GM18511 (cell line): ENCODE measurements around the gene MAPK1.
"Not testable (repeated sequence)": the region's sequence is repeated elsewhere in the genome, so short reads cannot be mapped to it uniquely, and the experiment has no call there.

ENCODE experiments used
- ATAC-seq: cut with Tn5 transposase; IDR thresholded peaks from one replicate; pipeline ENCODE4 v1.9.1; 2021; ENCODE audit warnings: mild to moderate bottlenecking, moderate library complexity; ENCODE audit not compliant: unreplicated experiment

The MAPK1 gene

DNA sequence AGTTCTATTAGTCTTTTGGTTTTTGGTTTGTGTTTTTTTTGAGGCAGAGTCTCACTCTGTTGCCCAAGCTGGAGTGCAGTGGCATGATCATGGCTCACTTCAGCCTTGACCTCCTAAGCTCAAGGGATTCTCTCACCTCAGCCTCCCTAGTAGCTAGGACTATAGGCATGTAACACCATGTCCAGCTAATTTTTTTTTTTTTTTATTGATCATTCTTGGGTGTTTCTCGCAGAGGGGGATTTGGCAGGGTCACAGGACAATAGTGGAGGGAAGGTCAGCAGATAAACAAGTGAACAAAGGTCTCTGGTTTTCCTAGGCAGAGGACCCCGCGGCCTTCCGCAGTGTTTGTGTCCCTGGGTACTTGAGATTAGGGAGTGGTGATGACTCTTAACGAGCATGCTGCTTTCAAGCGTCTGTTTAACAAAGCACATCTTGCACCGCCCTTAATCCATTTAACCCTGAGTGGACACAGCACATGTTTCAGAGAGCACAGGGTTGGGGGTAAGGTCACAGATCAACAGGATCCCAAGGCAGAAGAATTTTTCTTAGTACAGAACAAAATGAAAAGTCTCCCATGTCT is 15.4 kb upstream of the MAPK1 start:
- ATAC-seq = not testable (repeated sequence)

DNA sequence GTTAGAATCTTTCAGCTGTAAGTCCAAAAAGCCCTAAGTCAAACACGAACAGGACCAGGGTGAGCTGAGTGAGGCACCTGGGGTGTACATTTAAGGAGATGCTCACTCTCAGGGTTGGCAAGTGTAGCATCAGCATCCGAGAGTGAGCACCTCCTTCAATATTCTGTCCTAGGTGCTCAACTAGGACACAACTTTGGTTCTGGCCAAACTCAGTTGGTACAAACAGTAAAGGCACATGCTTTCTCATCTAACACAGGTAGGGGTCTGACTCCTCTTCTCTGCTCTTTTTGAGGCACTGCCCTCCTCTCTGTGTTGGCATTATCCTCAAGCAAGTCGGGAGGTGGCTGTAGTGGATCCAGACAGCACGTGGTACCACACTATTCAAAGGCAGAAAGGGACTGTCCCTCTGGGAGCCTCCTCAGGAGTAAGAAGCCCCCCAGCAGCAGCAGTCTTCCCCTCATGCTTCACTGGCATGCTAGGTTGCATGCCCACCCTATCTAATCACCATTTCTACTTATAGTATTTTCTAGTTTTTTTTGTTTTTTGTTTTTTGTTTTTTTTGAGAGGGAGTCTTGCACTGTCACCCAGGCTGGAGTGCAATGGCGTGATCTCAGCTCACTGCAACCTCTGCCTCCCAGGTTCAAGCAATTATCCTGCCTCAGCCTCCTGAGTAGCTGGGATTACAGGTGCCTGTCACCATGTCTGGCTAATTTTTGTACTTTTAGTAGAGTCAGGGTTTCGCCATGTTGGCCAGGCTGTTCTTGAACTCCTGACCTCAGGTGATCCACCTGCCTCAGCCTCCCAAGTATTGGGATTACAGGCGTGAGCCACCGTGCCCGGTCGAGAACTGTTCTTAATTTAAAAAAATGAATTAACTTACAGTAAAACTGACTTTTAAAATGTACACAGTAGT is 14.7 kb upstream of the MAPK1 start:
- no peak for ATAC-seq

DNA sequence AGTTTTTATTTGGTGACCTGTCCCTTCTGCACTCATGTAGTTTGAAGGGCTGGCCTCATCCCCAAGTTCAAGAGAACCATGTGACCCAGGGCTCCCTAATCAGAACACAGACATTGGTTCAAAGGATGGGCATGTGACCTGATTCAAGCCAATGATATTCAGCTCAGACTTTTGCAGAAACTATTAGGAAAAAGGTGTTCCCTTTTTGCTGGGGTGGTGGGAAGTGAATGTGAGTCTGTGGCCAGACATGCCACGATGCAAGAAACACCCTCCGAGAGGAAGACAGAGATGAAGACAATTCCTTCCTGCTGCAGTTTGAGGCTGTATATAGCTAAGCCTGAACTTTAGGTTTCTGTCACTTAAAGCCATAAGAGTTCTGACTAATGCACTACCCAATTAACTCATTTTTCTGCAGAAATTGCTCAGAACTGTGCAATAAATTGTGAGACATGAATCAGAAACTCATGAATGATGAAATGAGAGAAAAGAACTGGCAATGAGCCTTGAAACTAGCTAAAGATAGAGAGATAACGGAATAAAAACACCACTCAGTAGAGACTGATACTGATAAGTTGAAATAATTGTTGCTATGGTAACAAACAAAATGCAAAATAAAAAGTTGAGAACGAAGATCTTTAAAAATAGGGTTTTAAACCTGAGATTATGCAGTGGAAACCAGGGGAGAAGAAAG is 9.2 kb upstream of the MAPK1 start:
- ATAC-seq = no peak

DNA sequence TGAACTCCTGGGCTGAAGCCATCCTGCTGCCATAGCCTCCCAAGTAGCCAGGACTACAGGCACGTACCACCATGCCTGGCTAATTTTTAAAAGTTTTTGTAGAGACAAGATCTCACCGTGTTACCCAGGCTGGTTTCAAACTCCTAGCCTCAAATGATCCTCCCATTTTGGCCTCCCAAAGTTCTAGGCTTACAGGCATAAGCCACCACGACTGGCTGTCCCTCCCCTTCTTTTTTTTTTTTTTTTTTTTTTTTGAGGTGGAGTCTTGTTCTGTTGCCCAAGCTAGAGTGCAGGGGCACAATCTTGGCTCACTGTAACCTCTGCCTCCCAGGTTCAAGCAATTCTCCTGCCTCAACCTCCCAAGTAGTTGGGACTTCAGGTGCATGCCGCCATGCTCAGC is 7.5 kb upstream of the MAPK1 start:
- not testable (repeated sequence) for ATAC-seq

DNA sequence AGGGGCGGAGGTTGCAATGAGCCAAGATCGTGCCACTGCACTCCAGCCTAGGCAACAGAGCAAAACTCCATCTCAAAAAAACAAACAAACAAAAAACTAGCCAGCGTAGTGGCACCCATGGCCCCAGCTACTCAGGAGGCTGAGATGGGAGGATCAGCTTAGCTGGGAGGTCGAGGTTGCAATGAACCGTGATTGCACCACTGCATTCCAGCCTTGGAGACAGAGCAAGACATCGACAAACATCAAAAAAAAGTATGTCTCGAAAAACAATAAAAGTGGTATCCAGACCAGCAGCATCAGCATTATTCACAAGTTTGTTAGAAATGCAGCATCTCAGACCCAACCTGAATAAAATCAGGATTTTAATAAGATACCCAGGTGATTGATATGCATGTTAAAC is 6.2 kb upstream of the MAPK1 start:
- no peak for ATAC-seq

DNA sequence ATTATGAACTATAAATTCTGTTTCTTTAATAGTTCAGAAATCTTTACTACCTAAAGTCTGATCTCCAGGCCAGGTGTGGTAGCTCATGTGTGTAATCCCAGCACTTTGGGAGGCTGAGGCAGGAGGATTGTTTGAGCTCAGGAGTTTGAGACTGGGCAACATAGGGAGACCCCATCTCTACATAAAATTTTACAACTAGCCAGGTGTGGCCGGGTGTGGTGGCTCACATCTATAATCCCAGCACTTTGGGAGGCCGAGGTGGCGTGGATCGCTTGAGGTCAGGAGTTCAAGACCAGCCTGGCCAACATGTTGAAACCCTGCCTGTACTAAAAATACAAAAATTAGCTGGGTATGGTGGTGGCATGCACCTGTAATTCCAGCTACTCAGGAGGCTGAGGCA is 5.3 kb upstream of the MAPK1 start:
- not testable (repeated sequence) for ATAC-seq

DNA sequence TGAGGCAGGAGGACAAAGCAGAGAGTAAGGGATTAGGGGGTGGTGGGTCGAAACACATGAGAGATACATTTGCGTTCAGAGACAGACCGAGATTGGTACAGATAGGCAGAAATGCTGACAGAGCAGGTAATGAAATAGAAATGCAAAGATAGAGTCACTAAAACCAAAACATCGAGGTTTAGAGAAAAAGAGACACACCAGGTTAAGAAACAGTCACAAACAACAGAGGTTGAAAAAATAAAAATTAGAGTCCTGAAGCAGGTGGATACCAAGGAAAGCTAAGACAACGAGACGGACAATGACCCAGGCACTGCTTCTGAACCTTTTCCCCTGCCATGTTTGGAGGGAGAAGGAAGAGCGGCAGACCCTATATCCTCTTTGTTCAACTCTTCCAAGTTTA is 1.2 kb upstream of the MAPK1 start:
- no peak for ATAC-seq

DNA sequence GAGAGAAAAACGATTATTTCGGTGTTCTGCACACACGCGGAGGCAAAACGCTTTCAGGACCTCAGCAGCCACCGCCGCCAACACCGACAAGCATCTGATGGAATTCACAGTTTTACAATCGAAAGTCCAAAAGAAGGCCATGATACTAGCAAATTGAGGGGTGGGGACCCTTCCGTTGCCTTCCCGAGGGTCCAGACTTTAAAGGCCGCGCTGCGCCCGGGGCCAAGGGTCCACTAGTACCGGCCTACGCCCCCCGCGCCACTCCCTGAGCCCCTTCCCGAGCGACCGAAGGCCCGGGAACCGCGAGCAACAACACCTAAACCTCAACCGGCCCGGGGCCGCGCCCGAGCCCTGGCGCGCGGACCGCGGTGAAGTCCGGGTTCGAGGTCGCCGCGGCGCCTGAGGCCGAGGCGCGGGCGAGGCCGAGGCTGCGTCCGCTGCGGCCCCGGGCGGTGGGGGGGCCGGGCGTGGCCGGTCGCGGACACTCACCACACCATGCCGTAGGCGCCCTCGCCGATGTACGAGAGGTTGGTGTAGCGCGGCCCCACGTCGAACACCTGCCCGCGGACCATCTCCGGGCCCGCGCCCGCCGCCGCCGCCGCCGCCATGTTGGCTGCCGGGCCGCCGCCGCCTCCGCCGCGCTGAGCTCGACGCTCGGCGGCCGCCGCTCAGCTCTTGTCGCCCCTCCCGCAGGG is 465 bp downstream of the MAPK1 start:
- ATAC-seq = peak; percentile 33

DNA sequence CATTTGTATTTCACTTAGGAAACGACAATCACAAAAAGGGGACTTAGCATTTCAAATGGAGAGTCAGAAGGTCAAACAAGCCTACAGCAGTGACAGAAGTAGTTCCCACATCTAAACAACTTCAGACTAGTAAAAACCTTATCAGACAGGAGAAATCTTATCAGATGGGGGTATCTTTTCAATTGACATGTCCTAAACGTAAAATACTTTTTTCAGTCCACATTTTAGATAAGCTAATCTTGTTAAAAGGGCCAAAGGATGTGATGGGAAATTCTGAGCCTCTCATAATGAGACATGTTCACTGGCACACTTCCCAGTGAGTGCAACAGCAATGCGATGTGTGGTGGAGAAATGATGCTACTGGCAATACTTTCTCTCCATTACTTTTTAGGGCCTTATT is 2.4 kb downstream of the MAPK1 start:
- ATAC-seq = no peak

DNA sequence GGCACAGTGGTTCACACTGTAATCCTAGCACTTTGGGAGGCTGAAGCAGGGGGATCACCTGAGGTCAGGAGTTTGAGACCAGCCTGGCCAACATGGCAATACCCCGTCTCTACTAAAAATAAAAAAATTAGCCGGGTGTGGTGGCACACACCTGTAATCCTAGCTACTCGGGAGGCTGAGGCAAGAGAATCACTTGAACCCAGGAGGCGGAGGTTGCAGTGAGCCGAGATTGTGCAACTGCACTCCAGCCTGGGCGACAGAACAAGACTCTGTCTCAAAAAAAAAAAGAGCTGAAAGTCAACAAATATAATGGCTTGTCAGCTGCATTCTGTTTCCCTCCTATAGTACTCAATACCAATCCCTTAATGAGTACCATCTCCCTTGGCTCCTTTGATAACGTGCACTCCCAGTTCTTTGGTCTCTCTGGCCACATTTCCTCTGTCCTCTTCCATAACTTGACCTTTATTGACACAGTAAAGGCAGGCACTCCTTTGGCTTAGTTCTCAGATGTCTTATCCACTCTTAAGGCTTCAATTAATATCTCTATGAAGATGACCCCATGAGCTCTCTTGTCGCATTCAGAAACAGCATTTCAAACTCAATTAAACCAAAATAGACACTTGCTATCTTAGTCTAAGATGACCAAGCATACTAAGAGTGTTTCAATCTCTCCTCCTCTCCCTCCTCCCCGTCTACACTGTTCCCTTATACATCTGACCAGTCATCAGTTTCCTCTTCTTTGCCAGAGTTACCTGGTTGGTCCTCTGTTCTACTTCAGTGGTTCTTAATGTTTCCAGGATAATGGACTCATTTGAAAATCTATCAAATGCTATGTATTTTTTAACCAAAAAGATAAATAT is 4.8 kb downstream of the MAPK1 start:
- no peak for ATAC-seq

DNA sequence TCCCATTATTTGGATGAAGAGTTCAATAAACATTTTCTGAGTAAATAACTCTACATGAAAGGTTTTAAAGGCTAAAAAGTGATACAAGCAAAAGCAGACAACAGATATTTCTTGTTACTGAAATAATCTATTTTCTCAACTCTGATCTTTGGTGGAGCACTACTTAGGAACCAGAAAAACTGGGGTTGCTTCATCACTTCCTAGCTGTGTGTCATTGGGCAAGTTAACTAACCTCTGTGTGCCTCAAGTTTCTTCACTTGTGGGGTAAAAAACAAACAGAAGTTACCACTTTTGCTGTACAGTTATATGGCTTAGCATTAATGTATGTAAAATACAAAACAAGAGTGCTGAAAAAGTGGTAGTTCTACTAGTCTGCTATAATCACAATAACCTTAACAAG is 5.6 kb downstream of the MAPK1 start:
- ATAC-seq = no peak

DNA sequence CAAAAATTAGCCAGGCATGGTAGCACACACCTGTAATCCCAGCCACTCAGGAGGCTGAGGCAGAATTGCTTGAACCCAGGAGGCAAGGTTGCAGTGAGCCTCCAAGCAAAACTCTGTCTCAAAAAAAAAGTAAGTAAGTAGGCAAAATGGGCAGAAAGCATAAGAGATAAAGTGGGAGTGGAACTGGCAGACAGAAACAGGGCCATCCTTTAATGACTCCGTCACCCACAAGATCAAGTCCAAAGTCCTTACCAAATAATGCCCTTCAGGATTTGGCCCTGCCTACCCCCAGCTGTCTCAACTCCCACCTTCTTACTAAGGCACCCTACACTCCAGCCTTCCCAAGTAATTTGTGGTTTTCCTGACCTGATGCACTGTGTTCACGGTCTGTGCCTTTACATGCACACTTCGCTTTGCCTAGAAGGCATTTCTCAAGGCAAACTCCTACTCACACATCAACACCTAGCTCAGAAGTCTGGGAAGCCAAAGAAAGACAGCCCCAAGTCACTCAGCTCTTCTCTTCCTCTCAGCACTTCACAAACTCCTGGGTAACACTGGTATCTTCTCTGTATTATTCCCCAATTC is 6.1 kb downstream of the MAPK1 start:
- no peak for ATAC-seq

DNA sequence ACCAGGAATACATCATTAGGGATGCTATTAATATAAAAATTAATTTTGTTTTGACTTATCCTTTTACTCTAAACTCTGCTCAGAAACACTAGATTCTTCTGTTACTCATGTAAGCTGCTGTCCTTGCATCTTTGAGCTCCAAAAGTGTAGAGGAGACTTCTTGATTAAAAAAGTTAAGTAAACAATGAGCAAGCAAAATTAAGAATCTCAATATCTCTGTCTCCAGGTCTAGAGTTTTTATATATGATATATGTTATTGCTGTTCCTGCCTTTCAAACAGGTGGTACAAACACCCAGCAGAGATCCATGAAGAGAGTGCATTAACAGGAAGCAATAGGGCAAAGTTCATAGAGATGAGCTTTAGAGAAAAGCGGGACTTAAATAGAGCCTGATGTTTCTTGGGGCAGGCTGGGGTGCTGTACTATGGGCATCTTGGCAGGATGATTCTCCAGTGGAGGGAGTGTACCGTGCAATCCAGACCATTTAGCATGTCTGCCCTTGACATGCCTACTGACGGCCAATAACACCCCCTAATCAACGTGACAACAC is 6.9 kb downstream of the MAPK1 start:
- ATAC-seq = no peak

DNA sequence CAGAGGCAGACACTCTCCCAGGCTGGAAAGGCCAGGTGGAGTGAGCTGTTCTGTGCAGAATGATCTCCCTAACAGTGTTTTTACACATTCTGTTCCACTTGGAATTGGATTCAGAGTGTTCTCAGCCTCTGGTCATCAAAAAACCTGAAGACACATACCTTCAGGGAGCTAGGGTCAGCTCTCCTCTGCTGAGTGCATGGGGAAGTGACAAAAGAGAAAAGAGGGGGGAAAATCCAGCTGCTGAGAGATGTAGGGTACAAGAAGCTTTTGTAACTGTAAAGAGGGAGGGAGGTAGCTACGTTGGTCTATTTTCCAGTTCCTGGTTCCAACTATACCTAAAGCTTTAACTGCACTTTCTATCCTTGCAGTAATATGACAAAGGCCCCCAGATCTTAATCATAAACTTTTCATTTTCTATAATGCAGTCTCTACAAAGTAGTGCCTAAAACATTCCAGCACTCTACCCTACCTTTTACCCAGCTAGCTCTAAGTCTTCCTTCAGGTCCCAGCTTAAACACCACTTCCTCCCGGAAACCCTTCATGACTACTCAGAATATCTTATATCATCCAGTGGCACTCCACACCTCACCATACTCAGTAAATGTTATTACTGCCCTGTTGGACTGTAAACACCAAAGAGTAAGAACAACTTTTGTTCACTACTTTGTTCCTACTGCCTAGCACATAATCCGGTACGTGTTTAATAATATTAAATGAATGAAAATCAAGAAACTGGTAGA is 9.2 kb downstream of the MAPK1 start:
- no peak for ATAC-seq

DNA sequence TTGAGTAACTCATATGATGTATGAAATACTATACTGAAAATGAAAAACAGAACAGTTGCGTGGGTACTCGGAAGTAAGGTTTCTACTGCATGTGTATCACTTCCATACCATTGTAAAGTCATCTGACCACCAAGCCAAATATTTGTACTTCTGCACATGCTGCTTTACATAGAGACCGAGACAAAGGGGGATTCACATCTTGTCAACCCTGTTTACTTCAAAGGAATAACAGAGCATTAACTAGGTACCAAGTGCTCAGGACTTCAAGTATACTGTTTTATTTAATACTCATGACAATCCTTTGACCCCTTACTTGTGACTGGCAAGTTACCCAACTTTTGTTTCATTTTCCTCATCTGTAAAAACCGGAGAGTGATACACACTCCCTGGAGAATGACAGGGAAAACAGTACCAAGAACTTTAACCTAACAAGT is 9.9 kb downstream of the MAPK1 start:
- ATAC-seq = no peak

DNA sequence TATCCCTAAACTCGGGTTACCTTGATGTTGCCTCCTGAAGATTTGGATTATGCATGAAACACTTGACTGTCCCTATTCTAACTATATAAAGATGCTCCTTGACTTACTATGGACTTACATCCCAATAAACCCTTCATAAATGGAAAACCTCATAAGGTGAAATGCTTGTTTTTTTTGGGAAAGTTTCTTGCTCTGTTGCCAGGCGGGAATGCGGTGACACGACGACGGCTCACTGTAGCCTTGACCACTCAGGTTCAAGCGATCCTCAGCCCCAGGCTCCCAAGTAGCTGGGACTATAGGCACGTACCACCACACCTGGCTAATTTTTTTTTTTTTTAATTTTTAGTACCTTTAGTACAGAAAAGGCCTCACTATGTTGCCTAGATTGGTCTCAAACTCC is 10.6 kb downstream of the MAPK1 start:
- ATAC-seq = no peak

DNA sequence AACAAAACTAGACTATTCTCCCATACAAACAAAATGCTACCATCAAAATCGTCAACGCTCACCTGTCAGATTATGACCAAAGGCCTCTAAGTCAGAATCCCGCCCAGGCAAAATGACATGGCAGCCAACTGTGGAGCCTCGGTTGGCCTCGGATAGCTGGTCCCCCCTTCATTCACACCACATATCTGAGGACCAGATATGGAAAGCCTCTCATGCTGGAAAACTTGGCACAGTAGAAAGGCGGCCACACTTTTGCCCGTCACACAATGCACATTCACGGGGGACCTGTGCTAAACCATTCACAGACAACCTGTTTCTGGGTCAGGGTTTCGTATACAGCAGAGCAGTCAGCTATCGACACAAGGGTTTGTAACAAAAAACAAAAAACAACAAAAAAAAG is 11.2 kb downstream of the MAPK1 start:
- ATAC-seq = no peak

DNA sequence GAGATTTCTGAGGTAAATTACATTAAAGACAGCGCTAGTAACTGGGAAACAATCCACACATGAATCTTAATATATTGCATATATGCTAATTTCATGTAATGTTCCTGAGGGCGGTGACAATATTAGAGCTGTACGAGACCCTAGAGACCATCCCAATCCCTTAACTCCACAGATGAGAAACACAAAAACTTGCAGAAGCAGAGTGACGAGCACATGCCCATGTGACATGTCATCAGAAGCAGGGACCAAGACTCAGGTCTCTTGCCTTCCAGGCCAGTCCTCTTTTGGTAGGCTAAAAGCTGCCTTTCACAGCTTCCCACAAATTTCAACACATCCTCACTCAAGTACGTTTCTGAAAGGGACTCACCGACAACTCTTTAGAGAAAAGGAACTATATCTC is 11.8 kb downstream of the MAPK1 start:
- no peak for ATAC-seq

DNA sequence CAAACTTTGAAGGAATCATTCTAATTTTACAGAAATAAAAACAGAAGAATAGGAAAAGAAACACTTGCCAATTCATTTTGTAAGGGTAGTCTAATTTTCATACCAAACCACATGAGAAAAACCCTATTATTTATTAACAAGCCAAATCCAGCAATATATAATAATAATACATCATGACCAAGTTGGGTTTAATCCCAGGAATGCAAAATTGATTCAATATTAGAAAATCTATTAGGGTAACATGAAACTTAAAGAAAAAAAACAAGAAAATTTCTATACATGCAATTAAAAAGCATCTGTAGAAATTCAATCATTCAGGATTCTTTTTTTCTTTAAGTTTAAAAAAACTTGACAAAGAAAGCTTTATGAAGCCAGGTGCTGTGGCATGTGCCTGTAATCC is 16.8 kb downstream of the MAPK1 start:
- ATAC-seq = no peak
